Adrenal gland (tissue), 12 donors: Measurements from ENCODE around the gene ERBB4. TPM values are rescaled to one million over a fixed set of nuclear protein-coding genes. Genes with fewer than 3 reads are reported as not detected.

Experiments used
- DNase-seq, 7 donors: peaks; one replicate each; pipeline ENCODE4 v3.0.0-alpha.2; 2019 to 2020
- H3K27ac ChIP-seq, 5 donors: fragments of 200-600 bp; sonication (generic) in 4 of 5; 1 replicate in 3 of 5; 2 replicates in 2 of 5; pipeline versions ENCODE4 v1.5.1 to v1.8.0; 2016 to 2020; ENCODE audit warnings: mild to moderate bottlenecking in 1 of 5
- H3K27me3 ChIP-seq: fragments of 200-600 bp; 2 replicates; pipeline ENCODE4 v1.8.0; 2021
- H3K36me3 ChIP-seq, 2 donors: fragments of 200-600 bp; replicated peaks in 1 of 2; 1 replicate in 1 of 2; 2 replicates in 1 of 2; pipeline versions ENCODE4 v1.5.1 to v1.8.0; 2018 to 2022
- H3K4me1 ChIP-seq, 2 donors: fragments of 200-600 bp; replicated peaks in 1 of 2; 1 replicate in 1 of 2; 2 replicates in 1 of 2; pipeline versions ENCODE4 v1.5.1 to v1.8.0; 2018 to 2021
- H3K4me3 ChIP-seq, 4 donors: fragments of 200-600 bp; sonication (generic) in 3 of 4; one replicate each; pipeline ENCODE4 v1.5.1; 2016 to 2018
- H3K9me3 ChIP-seq, 3 donors: fragments of 200-600 bp; sonication (generic) in 1 of 3; replicated peaks in 1 of 3; 1 replicate in 2 of 3; 2 replicates in 1 of 3; pipeline versions ENCODE4 v1.5.1 to v1.8.0; 2016 to 2021
- CTCF ChIP-seq, 6 experiments: fragments of 450-650 bp in 4 of 6; fragments of 200-600 bp in 2 of 6; sonication (generic) in 1 of 6; IDR thresholded peaks; 1 replicate in 5 of 6; 2 replicates in 1 of 6; pipeline versions ENCODE4 v1.5.1 to v1.8.0; 2016 to 2021; ENCODE audit warnings: antibody characterized with exemption in 6 of 6, mild to moderate bottlenecking in 2 of 6, moderate library complexity in 1 of 6
- POLR2A ChIP-seq, 2 donors: fragments of 450-650 bp; IDR thresholded peaks; one replicate each; pipeline ENCODE4 v1.6.1; 2017; ENCODE audit warnings: antibody characterized with exemption in 2 of 2, mild to moderate bottlenecking in 2 of 2, moderate library complexity in 1 of 2
- WGBS, 4 donors: extraction: QIAGEN DNeasy Blood & Tissue Kit in 2 of 4; methylation state at CpG; one replicate each; pipeline versions ENCODE4 v1.1.5 to v1.1.7; 2013 to 2017; 5-methylcytosine and 5-hydroxymethylcytosine counted together
- intact Hi-C, 2 donors: fragments of 100-400 bp; cut with DNase I; formaldehyde crosslinking; loops; one replicate each; pipeline versions ENCODE4 v1.14.1 to v1.15.0; 2022 to 2023
- polyA plus RNA-seq, 3 donors: library from polyadenylated mRNA; stranded (reverse); fragments of 200-250 nt in 2 of 3; fragments of 350-450 nt in 1 of 3; fragmentation: Illumina TruSeq in 1 of 3; extraction: RNeasy Lipid Tissue Mini Kit (QIAGEN cat#74804) in 1 of 3; gene quantifications; one replicate each; pipeline ENCODE4 v1.2.3, GENCODE V29; 2013 to 2014
- total RNA-seq, 9 donors: library from RNA; depleted of rRNA in 4 of 9; stranded (reverse); fragments of >200 nt in 4 of 9; fragments of 120-200 nt in 1 of 9; fragmentation: NEBNext Ultra II Directional in 1 of 9; extraction: Animal tissue kit (Norgen Biotek cat#: 25700) in 1 of 9; gene quantifications; one replicate each; pipeline versions ENCODE4 v1.1.0 to v1.2.4, GENCODE V29; 2013 to 2023
- donor health status: healthy with polysubstance abuse.
- donor health status: Bipolar disorder and iron deficiency.
- donor health status: DM: yes; HTN: yes; CAD: no.
- donor health status: DM: no; HTN: no; CAD: no.
- donor health status: DM: no; HTN: no; CAD: no.
- donor health status: DM: yes; HTN: yes; CAD: no.

The ERBB4 gene
- total and polyA plus RNA-seq, 12 donors = 0.06 to 2.9 (median 0.49) TPM

- Histone ChIP-seq H3K27me3 (no peaks in the 10 kb centered on the region), H3K9me3 (no peaks in the 10 kb centered on the region), H3K27ac (no peak overlapping the region), H3K4me1 (no peaks in the 10 kb centered on the region), H3K4me3 (no peak overlapping the region), H3K36me3 (no peaks in the 10 kb centered on the region)
- TF ChIP-seq CTCF (IDR thresholded peaks at IDR 0.05) = no peak
- TF ChIP-seq POLR2A (IDR thresholded peaks at IDR 0.05) = no peak
- DNase-seq = no peak
- intact Hi-C loops = no loop called here
Observed at GRCh38 chr2:211376410-211376809, 1162.2 kb downstream of the ERBB4 start.

- H3K36me3 ChIP-seq = no peaks in the 10 kb centered on the region
- intact Hi-C loops = no loop called here
Observed at GRCh38 chr2:211373203-211373602, 1165.4 kb downstream of the ERBB4 start.

GRCh38 chr2:211371465-211371864 lies 1167.1 kb downstream of the ERBB4 start:
- intact Hi-C loops = no loop called here
- DNase-seq = no peak
- Histone ChIP-seq H3K36me3 (no peaks in the 10 kb centered on the region), H3K4me1 (no peaks in the 10 kb centered on the region), H3K27ac (no peak overlapping the region), H3K27me3 (no peaks in the 10 kb centered on the region), H3K4me3 (no peak overlapping the region), H3K9me3 (no peaks in the 10 kb centered on the region)
- TF ChIP-seq POLR2A (IDR thresholded peaks at IDR 0.05) (no peak), CTCF (IDR thresholded peaks at IDR 0.05) (no peak)
- 71 to 85% (median 79%) methylated on average over 2 of the region's 2 CpGs for WGBS, 4 donors

More at GRCh38 chr2:211373203-211373602, 1165.4 kb downstream of the ERBB4 start:
- TF ChIP-seq POLR2A (IDR thresholded peaks at IDR 0.05) (no peak), CTCF (IDR thresholded peaks at IDR 0.05) (no peak)
- WGBS, 4 donors = 59 to 70% (median 68%) methylated on average over 2 of the region's 2 CpGs
- no peaks in the 10 kb centered on the region for H3K9me3 ChIP-seq
- no peak overlapping the region for H3K27ac ChIP-seq
- no peak for DNase-seq
- no peaks in the 10 kb centered on the region for H3K4me1 ChIP-seq
- no peak overlapping the region for H3K4me3 ChIP-seq
- H3K27me3 ChIP-seq = no peaks in the 10 kb centered on the region

- DNase-seq = no peak
- no peaks in the 10 kb centered on the region for H3K36me3 ChIP-seq
- TF ChIP-seq CTCF (IDR thresholded peaks at IDR 0.05) = no peak
- no peak for TF ChIP-seq POLR2A (IDR thresholded peaks at IDR 0.05)
- no peaks in the 10 kb centered on the region for H3K9me3 ChIP-seq
- 39 to 61% (median 43%) methylated on average over 1 of the region's 1 CpG for WGBS, 4 donors
- intact Hi-C loops = no loop called here
- no peak overlapping the region for H3K4me3 ChIP-seq
- no peaks in the 10 kb centered on the region for H3K27me3 ChIP-seq
- H3K27ac ChIP-seq = no peak overlapping the region
- no peaks in the 10 kb centered on the region for H3K4me1 ChIP-seq
Observed at GRCh38 chr2:211368467-211368866, 1170.1 kb downstream of the ERBB4 start.
